ENCODE data around the gene PCDH10.

GRCh38 chr4:133233922-133234321 lies 84.8 kb downstream of the PCDH10 start:
- TF ChIP-seq CTCF (IDR thresholded peaks at IDR 0.05; ENCODE audit: insufficient read depth, low read length), result no peak
- TF ChIP-seq GABPA (IDR thresholded peaks at IDR 0.05; ENCODE audit: low read depth), result no peak
- TF ChIP-seq POLR2AphosphoS5 (IDR thresholded peaks at IDR 0.05; ENCODE audit: low read depth), result no peak
- TF ChIP-seq REST (IDR thresholded peaks at IDR 0.05; ENCODE audit: insufficient replicate concordance, low read depth), result no peak
